ENCODE data around the gene CSF3R.
"Not testable (repeated sequence)": the region's sequence is repeated elsewhere in the genome, so short reads cannot be mapped to it uniquely, and the experiment has no call there.

CSF3R gene

GRCh38 chr1:36481091-36481490 is 1.6 kb downstream of the CSF3R start:
- Histone ChIP-seq H3K4me1 (ENCODE audit: control insufficient read depth, insufficient read depth, low read length) (peaks cover 17% of the 10 kb centered on the region; the same call in 1 of the 2 replicates), H3K9ac (ENCODE audit: low read length) (no peak overlapping the region), H3K9me3 (ENCODE audit: control insufficient read depth, insufficient read depth, low read depth, low read length) (no peaks in the 10 kb centered on the region), H3K4me3 (ENCODE audit: low read depth, low read length) (no peak overlapping the region), H3K27ac (ENCODE audit: low read depth, low read length) (no peak overlapping the region), H3K27me3 (ENCODE audit: control insufficient read depth, insufficient read depth, low read length) (peaks cover 10% of the 10 kb centered on the region; the same call in 1 of the 2 replicates), H3K36me3 (ENCODE audit: control insufficient read depth, insufficient read depth, low read length) (no peaks in the 10 kb centered on the region)

DNA sequence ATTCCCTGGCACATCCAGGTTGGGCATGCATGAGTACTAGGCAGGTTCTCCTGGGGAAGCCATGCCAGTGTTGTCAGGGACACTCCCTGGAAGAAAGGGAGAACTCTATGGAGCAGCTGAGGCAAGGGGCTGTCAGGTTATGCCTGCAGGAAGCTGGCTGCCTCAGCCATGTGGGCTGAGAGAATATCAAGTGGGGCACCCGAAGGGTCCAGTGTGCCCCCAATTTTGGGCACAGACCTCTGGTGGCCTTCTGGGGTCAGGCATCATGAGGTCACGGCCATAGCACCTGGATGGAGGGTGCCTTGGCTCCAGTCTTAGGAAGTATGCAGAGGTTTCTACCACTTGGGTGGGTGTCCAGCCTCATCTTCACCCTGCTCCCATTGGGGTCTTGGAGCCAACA is 2.6 kb downstream of the CSF3R start:
- peaks cover 10% of the 10 kb centered on the region; the same call in 1 of the 2 replicates for H3K27me3 ChIP-seq (ENCODE audit: control insufficient read depth, insufficient read depth, low read length)
- peaks cover 17% of the 10 kb centered on the region; the same call in 1 of the 2 replicates for H3K4me1 ChIP-seq (ENCODE audit: control insufficient read depth, insufficient read depth, low read length)
- H3K27ac ChIP-seq (ENCODE audit: low read depth, low read length), result no peak overlapping the region
- no peaks in the 10 kb centered on the region for H3K9me3 ChIP-seq (ENCODE audit: control insufficient read depth, insufficient read depth, low read depth, low read length)
- no peak overlapping the region for H3K4me3 ChIP-seq (ENCODE audit: low read depth, low read length)
- no peak overlapping the region for H3K9ac ChIP-seq (ENCODE audit: low read length)
- H3K36me3 ChIP-seq (ENCODE audit: control insufficient read depth, insufficient read depth, low read length), result no peaks in the 10 kb centered on the region

GRCh38 chr1:36479505-36480051 is 3.1 kb downstream of the CSF3R start:
- H3K4me1 ChIP-seq (ENCODE audit: control insufficient read depth, insufficient read depth, low read length), result peaks cover 17% of the 10 kb centered on the region; the same call in 1 of the 2 replicates
- no peaks in the 10 kb centered on the region for H3K9me3 ChIP-seq (ENCODE audit: control insufficient read depth, insufficient read depth, low read depth, low read length)
- no peak overlapping the region for H3K9ac ChIP-seq (ENCODE audit: low read length)
- no peaks in the 10 kb centered on the region for H3K36me3 ChIP-seq (ENCODE audit: control insufficient read depth, insufficient read depth, low read length)
- H3K4me3 ChIP-seq (ENCODE audit: low read depth, low read length), result no peak overlapping the region
- H3K27me3 ChIP-seq (ENCODE audit: control insufficient read depth, insufficient read depth, low read length), result peaks cover 10% of the 10 kb centered on the region; the same call in 1 of the 2 replicates
- no peak overlapping the region for H3K27ac ChIP-seq (ENCODE audit: low read depth, low read length)

- Histone ChIP-seq H3K4me1 (ENCODE audit: control insufficient read depth, insufficient read depth, low read length) (peaks cover 12% of the 10 kb centered on the region; the same call in 1 of the 2 replicates), H3K27me3 (ENCODE audit: control insufficient read depth, insufficient read depth, low read length) (peaks cover 22% of the 10 kb centered on the region)
- not testable (repeated sequence) for H3K36me3 ChIP-seq (ENCODE audit: control insufficient read depth, insufficient read depth, low read length); H3K9me3 ChIP-seq (ENCODE audit: control insufficient read depth, insufficient read depth, low read depth, low read length); H3K4me3 ChIP-seq (ENCODE audit: low read depth, low read length); H3K27ac ChIP-seq (ENCODE audit: low read depth, low read length); H3K9ac ChIP-seq (ENCODE audit: low read length)
Measured at GRCh38 chr1:36477615-36478014, 5.1 kb downstream of the CSF3R start.

- H3K9me3 ChIP-seq (ENCODE audit: control insufficient read depth, insufficient read depth, low read depth, low read length), result no peaks in the 10 kb centered on the region
- H3K4me1 ChIP-seq (ENCODE audit: control insufficient read depth, insufficient read depth, low read length), result peaks cover 6% of the 10 kb centered on the region; the same call in 1 of the 2 replicates
- H3K4me3 ChIP-seq (ENCODE audit: low read depth, low read length), result no peak overlapping the region
- H3K36me3 ChIP-seq (ENCODE audit: control insufficient read depth, insufficient read depth, low read length), result no peaks in the 10 kb centered on the region
- H3K9ac ChIP-seq (ENCODE audit: low read length), result no peak overlapping the region
- H3K27me3 ChIP-seq (ENCODE audit: control insufficient read depth, insufficient read depth, low read length), result peaks cover 27% of the 10 kb centered on the region
- H3K27ac ChIP-seq (ENCODE audit: low read depth, low read length), result no peak overlapping the region
Measured at GRCh38 chr1:36476945-36477344, 5.8 kb downstream of the CSF3R start.

DNA sequence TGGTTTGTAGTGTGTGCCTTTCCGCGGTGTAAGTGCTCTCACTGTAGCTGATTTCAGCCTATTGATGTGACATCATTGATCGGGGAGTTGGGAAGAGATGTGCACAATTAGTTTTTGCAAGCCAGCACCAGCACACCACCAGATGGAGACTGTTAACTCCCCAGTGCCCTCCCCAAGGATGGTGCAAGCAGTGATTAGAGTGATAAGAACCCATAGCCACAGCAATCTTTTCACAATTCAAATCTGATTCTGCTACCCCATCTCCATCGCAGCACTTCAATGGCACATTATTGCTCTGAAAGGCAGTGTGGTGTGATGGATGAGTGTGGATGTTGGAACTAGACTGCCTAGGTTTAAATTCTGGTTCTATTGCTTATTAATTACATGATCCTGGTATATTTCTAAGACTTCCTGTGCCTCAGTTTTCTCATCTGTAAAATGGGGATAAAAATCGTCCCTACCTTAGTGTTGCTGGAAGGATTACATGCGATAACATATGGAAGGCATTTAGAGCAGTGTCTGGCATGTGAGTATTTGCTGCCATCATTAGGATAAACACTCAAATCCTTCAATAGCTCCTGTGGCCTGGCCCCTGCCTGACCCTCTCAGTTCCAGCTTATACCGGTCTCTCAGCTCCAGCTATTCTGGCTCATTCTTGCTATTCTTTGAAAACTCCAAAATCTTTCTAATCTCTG is 6.7 kb downstream of the CSF3R start:
- Histone ChIP-seq H3K4me3 (ENCODE audit: low read depth, low read length) (no peak overlapping the region), H3K27ac (ENCODE audit: low read depth, low read length) (no peak overlapping the region), H3K36me3 (ENCODE audit: control insufficient read depth, insufficient read depth, low read length) (no peaks in the 10 kb centered on the region), H3K9ac (ENCODE audit: low read length) (no peak overlapping the region), H3K27me3 (ENCODE audit: control insufficient read depth, insufficient read depth, low read length) (peaks cover 30% of the 10 kb centered on the region), H3K4me1 (ENCODE audit: control insufficient read depth, insufficient read depth, low read length) (no peaks in the 10 kb centered on the region; the same call in 1 of the 2 replicates), H3K9me3 (ENCODE audit: control insufficient read depth, insufficient read depth, low read depth, low read length) (no peaks in the 10 kb centered on the region)

DNA sequence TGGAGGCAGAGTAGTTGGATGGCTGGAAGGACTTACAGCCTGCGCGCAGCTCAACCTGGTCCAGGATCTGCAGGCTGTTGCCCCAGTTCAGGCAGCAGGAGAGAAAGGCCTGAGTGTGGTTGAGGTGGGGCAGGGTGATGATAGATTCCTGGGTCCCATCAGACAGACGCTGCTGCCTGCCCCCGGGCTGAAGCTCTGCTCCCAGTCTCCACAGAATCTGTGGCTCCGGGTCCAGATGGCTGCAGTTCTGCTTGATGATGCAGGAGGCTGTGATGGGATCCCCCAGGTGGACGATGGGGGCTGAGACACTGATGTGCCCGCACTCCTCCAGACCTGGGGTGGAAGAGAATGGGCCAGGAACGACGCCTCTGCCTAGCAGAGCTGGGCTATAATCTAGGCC is 7.4 kb downstream of the CSF3R start:
- H3K4me3 ChIP-seq (ENCODE audit: low read depth, low read length), result no peak overlapping the region
- peaks cover 30% of the 10 kb centered on the region for H3K27me3 ChIP-seq (ENCODE audit: control insufficient read depth, insufficient read depth, low read length)
- no peak overlapping the region for H3K27ac ChIP-seq (ENCODE audit: low read depth, low read length)
- H3K36me3 ChIP-seq (ENCODE audit: control insufficient read depth, insufficient read depth, low read length), result no peaks in the 10 kb centered on the region
- no peaks in the 10 kb centered on the region; the same call in 1 of the 2 replicates for H3K4me1 ChIP-seq (ENCODE audit: control insufficient read depth, insufficient read depth, low read length)
- no peaks in the 10 kb centered on the region for H3K9me3 ChIP-seq (ENCODE audit: control insufficient read depth, insufficient read depth, low read depth, low read length)
- H3K9ac ChIP-seq (ENCODE audit: low read length), result no peak overlapping the region

DNA sequence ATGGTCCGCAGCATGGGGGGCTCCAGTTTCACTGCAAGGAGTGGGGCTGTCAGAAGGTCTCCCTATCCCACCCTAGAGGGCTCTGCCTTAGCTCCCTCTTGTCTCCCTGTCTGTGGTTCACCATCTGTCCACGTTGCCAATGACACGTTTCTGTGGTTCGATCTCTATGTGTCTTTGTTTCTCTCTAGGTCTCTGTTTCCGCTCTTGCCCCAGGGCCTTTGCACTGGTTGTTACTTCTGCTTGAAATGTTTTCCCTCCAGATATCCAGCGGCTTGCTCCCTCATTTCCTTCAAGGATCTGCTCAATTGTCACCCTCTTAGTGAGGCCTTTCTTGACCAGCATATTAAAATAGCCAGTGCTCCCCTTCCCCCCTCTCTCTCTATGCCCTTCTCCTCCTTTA is 10.1 kb downstream of the CSF3R start:
- no peaks in the 10 kb centered on the region for H3K36me3 ChIP-seq (ENCODE audit: control insufficient read depth, insufficient read depth, low read length)
- H3K27ac ChIP-seq (ENCODE audit: low read depth, low read length), result no peak overlapping the region
- peaks cover 47% of the 10 kb centered on the region for H3K27me3 ChIP-seq (ENCODE audit: control insufficient read depth, insufficient read depth, low read length)
- no peak overlapping the region for H3K9ac ChIP-seq (ENCODE audit: low read length)
- H3K9me3 ChIP-seq (ENCODE audit: control insufficient read depth, insufficient read depth, low read depth, low read length), result no peaks in the 10 kb centered on the region
- H3K4me1 ChIP-seq (ENCODE audit: control insufficient read depth, insufficient read depth, low read length), result no peaks in the 10 kb centered on the region; the same call in 1 of the 2 replicates
- no peak overlapping the region for H3K4me3 ChIP-seq (ENCODE audit: low read depth, low read length)

GRCh38 chr1:36471830-36472641 is 10.7 kb downstream of the CSF3R start:
- no peaks in the 10 kb centered on the region for H3K9me3 ChIP-seq (ENCODE audit: control insufficient read depth, insufficient read depth, low read depth, low read length)
- H3K27ac ChIP-seq (ENCODE audit: low read depth, low read length), result no peak overlapping the region
- no peak overlapping the region for H3K4me3 ChIP-seq (ENCODE audit: low read depth, low read length)
- H3K4me1 ChIP-seq (ENCODE audit: control insufficient read depth, insufficient read depth, low read length), result no peaks in the 10 kb centered on the region; the same call in 1 of the 2 replicates
- no peaks in the 10 kb centered on the region for H3K36me3 ChIP-seq (ENCODE audit: control insufficient read depth, insufficient read depth, low read length)
- H3K9ac ChIP-seq (ENCODE audit: low read length), result no peak overlapping the region
- peaks cover 53% of the 10 kb centered on the region for H3K27me3 ChIP-seq (ENCODE audit: control insufficient read depth, insufficient read depth, low read length)

DNA sequence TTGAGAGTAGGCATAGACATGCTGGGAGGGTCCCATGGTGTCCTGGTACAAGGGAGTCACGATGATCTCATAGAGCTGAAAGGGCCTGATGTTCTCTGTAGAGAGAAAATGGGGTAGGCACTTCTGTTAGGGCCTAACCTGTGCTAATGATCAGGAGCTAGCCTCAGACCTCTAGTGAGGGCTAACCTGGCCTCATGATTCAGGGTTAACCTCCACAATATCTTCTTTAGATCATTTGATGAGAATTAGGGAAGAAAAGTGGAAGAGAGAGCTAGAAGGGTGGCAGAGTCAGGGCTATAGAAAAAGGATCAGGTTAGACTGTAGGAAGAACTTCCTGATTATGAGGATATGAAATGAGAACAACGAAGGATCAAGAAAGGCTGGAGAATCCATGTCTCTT is 13.6 kb downstream of the CSF3R start:
- H3K4me1 ChIP-seq (ENCODE audit: control insufficient read depth, insufficient read depth, low read length), result peaks cover 13% of the 10 kb centered on the region
- no peak overlapping the region for H3K9ac ChIP-seq (ENCODE audit: low read length)
- peaks cover 72% of the 10 kb centered on the region for H3K27me3 ChIP-seq (ENCODE audit: control insufficient read depth, insufficient read depth, low read length)
- H3K4me3 ChIP-seq (ENCODE audit: low read depth, low read length), result no peak overlapping the region
- no peak overlapping the region for H3K27ac ChIP-seq (ENCODE audit: low read depth, low read length)
- H3K36me3 ChIP-seq (ENCODE audit: control insufficient read depth, insufficient read depth, low read length), result no peaks in the 10 kb centered on the region
- no peaks in the 10 kb centered on the region for H3K9me3 ChIP-seq (ENCODE audit: control insufficient read depth, insufficient read depth, low read depth, low read length)

Measured in HUES6 (cell line).